ENCODE measurements around the gene SLC8A1. TPM values are rescaled to one million over a fixed set of nuclear protein-coding genes. Genes with fewer than 3 reads are reported as not detected.

SLC8A1 gene
- total and polyA plus RNA-seq, 2 of the 13 experiments (the other 11 are each of a cell fraction or from before 2014, with no cell fraction given) = not detected

- BruUV-seq (replicated peaks) = no TSS peak
- ChIA-PET POLR2A (no interaction called here), CTCF (ENCODE audit: low intra/inter-chr PET ratio, low total read pairs) (no interaction called here)
- Histone ChIP-seq H3K4me1 (ENCODE audit: insufficient read depth, low read length) (no peaks in the 10 kb centered on the region), H3K27me3 (ENCODE audit: control insufficient read depth in 1 of 2, insufficient read depth in 2 of 2, low read length in 2 of 2) (no peaks in the 10 kb centered on the region), H3K4me2 (ENCODE audit: low read depth, low read length) (no peak overlapping the region), H3K27ac (ENCODE audit: extremely low read length, insufficient read depth, low read length) (no peak overlapping the region), H3K4me3 (replicated peaks in 1 of 3; ENCODE audit: insufficient read depth in 1 of 3, low read depth in 2 of 3, low read length in 3 of 3) (no peak overlapping the region), H3K79me2 (ENCODE audit: insufficient read depth, low read length) (no peaks in the 10 kb centered on the region), H2AFZ (ENCODE audit: low read length) (no peak overlapping the region), H4K20me1 (ENCODE audit: insufficient read depth, low read length) (no peaks in the 10 kb centered on the region), H3K9me3 (ENCODE audit: low read length) (no peaks in the 10 kb centered on the region), H3K9ac (ENCODE audit: insufficient read depth, low read depth, low read length) (no peak overlapping the region), H3K36me3 (replicated peaks in 1 of 2; ENCODE audit: control insufficient read depth in 1 of 2, insufficient read depth in 2 of 2, low read length in 2 of 2) (no peaks in the 10 kb centered on the region)
- 19% methylated on average over 9 of the region's 9 CpGs for WGBS (ENCODE audit: low lambda C conversion rate)
- DNase-seq (ENCODE audit: low spot score) (no peak), ATAC-seq (no peak), FAIRE-seq (no peak)
- intact Hi-C loops (cut with micrococcal nuclease; ENCODE audit: unreplicated experiment) = no loop called here
- in situ Hi-C loops (cut with HindIII; ENCODE audit: extremely low pct_ligation_motif_present, low pct_unique_long_range_greater_than_20kb) = no loop called here
- TF ChIP-seq SIX4 (CRISPR knock-in tag; IDR thresholded peaks at IDR 0.05) = no peak
- no peak for TF ChIP-seq ZNF691 (CRISPR knock-in tag; IDR thresholded peaks at IDR 0.05; ENCODE audit: borderline replicate concordance, low read depth)
- no peak for TF ChIP-seq ARID2 (CRISPR knock-in tag; IDR thresholded peaks at IDR 0.05; ENCODE audit: borderline replicate concordance)
- TF ChIP-seq SETDB1 (CRISPR knock-in tag; IDR thresholded peaks at IDR 0.05; ENCODE audit: borderline replicate concordance) = no peak
- no peak for TF ChIP-seq ZNF484 (CRISPR knock-in tag; IDR thresholded peaks at IDR 0.05; ENCODE audit: borderline replicate concordance, low read depth)
- TF ChIP-seq FOXO4 (CRISPR knock-in tag; conservative IDR thresholded peaks at IDR 0.05) = no peak
- no peak for TF ChIP-seq ZNF276 (CRISPR knock-in tag; IDR thresholded peaks at IDR 0.05; ENCODE audit: low read depth)
- no peak for TF ChIP-seq ATF4 (CRISPR knock-in tag; IDR thresholded peaks at IDR 0.05)
- TF ChIP-seq GLI4 (CRISPR knock-in tag; IDR thresholded peaks at IDR 0.05; ENCODE audit: borderline replicate concordance) = no peak
These were observed 16.3 kb downstream of the SLC8A1 start for GRCh38 chr2:40435426-40436092.
